Spleen (tissue), 11 donors: ENCODE data around the gene LAMC1. TPM values are rescaled to one million over a fixed set of nuclear protein-coding genes. Genes with fewer than 3 reads are reported as not detected.

Experiments
- DNase-seq: peaks from one replicate; pipeline ENCODE4 v3.0.0-alpha.2; 2020
- H3K27ac ChIP-seq, 8 donors: fragments of 200-600 bp; sonication (generic) in 7 of 8; 1 replicate in 4 of 8; 2 replicates in 4 of 8; pipeline versions ENCODE4 v1.5.0 to v1.8.0; 2016 to 2021; ENCODE audit warnings: inconsistent platforms in 4 of 8, mild to moderate bottlenecking in 4 of 8, moderate library complexity in 1 of 8
- H3K27me3 ChIP-seq, 7 donors: fragments of 200-600 bp; sonication (generic) in 6 of 7; replicated peaks in 1 of 7; 1 replicate in 4 of 7; 2 replicates in 3 of 7; pipeline versions ENCODE4 v1.5.0 to v1.8.0; 2016 to 2021; ENCODE audit warnings: inconsistent platforms in 3 of 7, mild to moderate bottlenecking in 1 of 7
- H3K36me3 ChIP-seq, 6 donors: fragments of 200-600 bp; sonication (generic) in 5 of 6; 1 replicate in 4 of 6; 2 replicates in 2 of 6; pipeline versions ENCODE4 v1.5.0 to v1.8.0; 2016 to 2021; ENCODE audit warnings: inconsistent platforms in 2 of 6
- H3K4me1 ChIP-seq, 6 donors: fragments of 200-600 bp; sonication (generic) in 5 of 6; 1 replicate in 3 of 6; 2 replicates in 3 of 6; pipeline versions ENCODE4 v1.5.0 to v1.8.0; 2016 to 2021; ENCODE audit warnings: inconsistent platforms in 3 of 6
- H3K4me3 ChIP-seq, 8 donors: fragments of 200-600 bp; sonication (generic) in 7 of 8; 1 replicate in 4 of 8; 2 replicates in 4 of 8; pipeline versions ENCODE4 v1.5.0 to v1.8.0; 2016 to 2021; ENCODE audit warnings: inconsistent platforms in 4 of 8, mild to moderate bottlenecking in 4 of 8, moderate library complexity in 2 of 8
- H3K9me3 ChIP-seq, 8 donors: fragments of 200-600 bp; sonication (generic) in 7 of 8; 1 replicate in 4 of 8; 2 replicates in 4 of 8; pipeline versions ENCODE4 v1.5.0 to v1.8.0; 2016 to 2021; ENCODE audit warnings: inconsistent platforms in 4 of 8
- POLR2A ChIP-seq, 3 donors: fragments of 450-650 bp; IDR thresholded peaks; one replicate each; pipeline ENCODE4 v1.5.1; 2017; ENCODE audit warnings: antibody characterized with exemption in 3 of 3, mild to moderate bottlenecking in 1 of 3
- POLR2AphosphoS5 ChIP-seq, 3 donors: sonication (generic); formaldehyde crosslinking; IDR thresholded peaks; one replicate each; pipeline ENCODE4 v1.5.1; 2017; ENCODE audit warnings: antibody characterized with exemption in 3 of 3
- WGBS, 5 donors: extraction: QIAGEN DNeasy Blood & Tissue Kit in 3 of 5; methylation state at CpG; one replicate each; pipeline versions ENCODE4 v1.1.5 to v1.1.7; 2013 to 2018; 5-methylcytosine and 5-hydroxymethylcytosine counted together
- intact Hi-C: fragments of 100-400 bp; cut with DNase I; formaldehyde crosslinking; loops from one replicate; pipeline ENCODE4 v1.15.0; 2023; ENCODE audit warnings: low total_unique reads
- polyA plus RNA-seq, 3 donors: library from polyadenylated mRNA; stranded (reverse); fragments of 200-250 nt; gene quantifications; one replicate each; pipeline ENCODE4 v1.2.1, GENCODE V29; 2013
- total RNA-seq, 7 donors: library from RNA; depleted of rRNA in 3 of 7; stranded (reverse); fragments of >200 nt in 3 of 7; fragmentation: NEBNext Ultra II Directional in 4 of 7; extraction: Animal tissue kit (Norgen Biotek cat#: 25700) in 4 of 7; gene quantifications; one replicate each; pipeline versions ENCODE4 v1.1.0 to v1.2.1, GENCODE V29; 2016 to 2021
- TF ChIP-seq, protein P1 (sequence below), 11 experiments: fragments of 200-600 bp in 7 of 11; fragments of 450-650 bp in 4 of 11; sonication (generic) in 4 of 11; IDR thresholded peaks in 8 of 11; conservative IDR thresholded peaks in 3 of 11; 1 replicate in 7 of 11; 2 replicates in 4 of 11; pipeline versions ENCODE4 v1.4.0 to v1.8.0; 2016 to 2021; ENCODE audit warnings: antibody characterized with exemption in 11 of 11, inconsistent platforms in 4 of 11, mild to moderate bottlenecking in 1 of 11
- donor health status: healthy with polysubstance abuse.
- donor health status: DM: no; HTN: no; CAD: no; lungs with moderate emphysema.
- donor health status: DM: no; HTN: no; CAD: no.
- donor health status: Bipolar disorder and iron deficiency.
- donor health status: healthy.
- donor health status: DM: no; HTN: no; CAD: no.
- donor health status: DM: yes; HTN: yes; CAD: no.

Gene LAMC1
- total and polyA plus RNA-seq, 10 donors = 2.7 to 38.5 (median 30.5) TPM

DNA sequence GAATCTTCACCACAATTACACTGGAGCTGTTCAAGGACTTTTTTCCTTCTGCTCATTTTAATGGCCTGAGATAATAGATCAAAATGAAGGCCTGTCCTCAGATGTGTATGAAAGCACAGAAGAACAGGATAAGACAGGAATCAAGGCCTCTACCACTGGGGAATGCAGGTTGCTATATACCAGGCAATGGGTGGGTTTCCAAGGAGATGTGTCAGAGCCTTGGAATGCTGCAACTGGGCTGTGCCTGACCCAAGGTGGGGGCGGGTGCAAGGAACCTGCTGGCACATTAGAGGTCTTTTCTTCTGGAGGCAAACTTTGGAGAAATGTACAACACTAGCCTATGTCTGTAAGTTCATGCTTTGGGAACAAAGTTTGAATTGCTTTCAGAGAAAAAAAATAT is 141.1 kb downstream of the LAMC1 start:
- Histone ChIP-seq H3K9me3 (no peaks in the 10 kb centered on the region), H3K4me1 (no peaks in the 10 kb centered on the region), H3K36me3 (no peaks in the 10 kb centered on the region), H3K27me3 (peaks cover 0 to 33% (median 0%) of the 10 kb centered on the region in 7 donors), H3K4me3 (no peak overlapping the region), H3K27ac (no peak overlapping the region)
- no peak for DNase-seq
- 87 to 95% (median 89%) methylated on average over 1 of the region's 1 CpG for WGBS, 5 donors
- no peak for TF ChIP-seq POLR2AphosphoS5 (IDR thresholded peaks at IDR 0.05)
- no peak for TF ChIP-seq POLR2A (IDR thresholded peaks at IDR 0.05)
- TF ChIP-seq, protein P1, sequence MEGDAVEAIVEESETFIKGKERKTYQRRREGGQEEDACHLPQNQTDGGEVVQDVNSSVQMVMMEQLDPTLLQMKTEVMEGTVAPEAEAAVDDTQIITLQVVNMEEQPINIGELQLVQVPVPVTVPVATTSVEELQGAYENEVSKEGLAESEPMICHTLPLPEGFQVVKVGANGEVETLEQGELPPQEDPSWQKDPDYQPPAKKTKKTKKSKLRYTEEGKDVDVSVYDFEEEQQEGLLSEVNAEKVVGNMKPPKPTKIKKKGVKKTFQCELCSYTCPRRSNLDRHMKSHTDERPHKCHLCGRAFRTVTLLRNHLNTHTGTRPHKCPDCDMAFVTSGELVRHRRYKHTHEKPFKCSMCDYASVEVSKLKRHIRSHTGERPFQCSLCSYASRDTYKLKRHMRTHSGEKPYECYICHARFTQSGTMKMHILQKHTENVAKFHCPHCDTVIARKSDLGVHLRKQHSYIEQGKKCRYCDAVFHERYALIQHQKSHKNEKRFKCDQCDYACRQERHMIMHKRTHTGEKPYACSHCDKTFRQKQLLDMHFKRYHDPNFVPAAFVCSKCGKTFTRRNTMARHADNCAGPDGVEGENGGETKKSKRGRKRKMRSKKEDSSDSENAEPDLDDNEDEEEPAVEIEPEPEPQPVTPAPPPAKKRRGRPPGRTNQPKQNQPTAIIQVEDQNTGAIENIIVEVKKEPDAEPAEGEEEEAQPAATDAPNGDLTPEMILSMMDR (IDR thresholded peaks at IDR 0.05 in 8 of 11, conservative IDR thresholded peaks at IDR 0.05 in 3 of 11) = no peak
- intact Hi-C loops = no loop called here

GRCh38 chr1:183164963-183165362 is 141.7 kb downstream of the LAMC1 start:
- H3K4me1 ChIP-seq = no peaks in the 10 kb centered on the region
- H3K36me3 ChIP-seq = no peaks in the 10 kb centered on the region
- H3K27me3 ChIP-seq = peaks cover 0 to 32% (median 0%) of the 10 kb centered on the region in 7 donors
- no peak overlapping the region for H3K4me3 ChIP-seq
- no peak for TF ChIP-seq POLR2AphosphoS5 (IDR thresholded peaks at IDR 0.05)
- TF ChIP-seq, protein P1 (IDR thresholded peaks at IDR 0.05 in 8 of 11, conservative IDR thresholded peaks at IDR 0.05 in 3 of 11) = no peak
- TF ChIP-seq POLR2A (IDR thresholded peaks at IDR 0.05) = no peak
- no peak for DNase-seq
- 93 to 97% (median 95%) methylated on average over 4 of the region's 4 CpGs for WGBS, 5 donors
- intact Hi-C loops = no loop called here
- H3K27ac ChIP-seq = no peak overlapping the region
- no peaks in the 10 kb centered on the region for H3K9me3 ChIP-seq

DNA sequence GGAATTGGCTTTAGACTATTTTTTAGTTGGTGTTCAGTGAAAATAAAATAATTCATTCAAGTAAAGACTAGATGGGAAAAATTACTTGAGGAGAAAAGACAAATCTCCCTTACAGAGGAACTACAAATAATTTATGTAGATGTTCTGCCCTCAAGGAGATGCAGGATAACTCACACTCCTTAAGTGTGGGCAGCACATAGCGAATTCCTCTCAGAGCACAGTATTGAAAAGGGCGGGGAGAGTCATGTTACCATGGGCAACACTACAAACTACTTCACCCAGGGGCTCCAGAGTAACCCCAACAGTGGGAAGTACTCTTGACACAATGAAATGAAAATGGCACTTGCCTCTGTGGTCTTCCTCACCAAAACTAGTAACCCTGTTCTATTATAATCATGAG is 142.2 kb downstream of the LAMC1 start:
- no peak overlapping the region for H3K4me3 ChIP-seq
- WGBS, 5 donors = 80 to 95% (median 91%) methylated on average over 2 of the region's 2 CpGs
- no peaks in the 10 kb centered on the region for H3K4me1 ChIP-seq
- H3K36me3 ChIP-seq = no peaks in the 10 kb centered on the region
- TF ChIP-seq POLR2AphosphoS5 (IDR thresholded peaks at IDR 0.05) (no peak), POLR2A (IDR thresholded peaks at IDR 0.05) (no peak)
- TF ChIP-seq, protein P1 (IDR thresholded peaks at IDR 0.05 in 8 of 11, conservative IDR thresholded peaks at IDR 0.05 in 3 of 11) = no peak
- no peak for DNase-seq
- H3K9me3 ChIP-seq = no peaks in the 10 kb centered on the region
- no peak overlapping the region for H3K27ac ChIP-seq
- intact Hi-C loops = no loop called here
- peaks cover 0 to 32% (median 0%) of the 10 kb centered on the region in 7 donors for H3K27me3 ChIP-seq

DNA sequence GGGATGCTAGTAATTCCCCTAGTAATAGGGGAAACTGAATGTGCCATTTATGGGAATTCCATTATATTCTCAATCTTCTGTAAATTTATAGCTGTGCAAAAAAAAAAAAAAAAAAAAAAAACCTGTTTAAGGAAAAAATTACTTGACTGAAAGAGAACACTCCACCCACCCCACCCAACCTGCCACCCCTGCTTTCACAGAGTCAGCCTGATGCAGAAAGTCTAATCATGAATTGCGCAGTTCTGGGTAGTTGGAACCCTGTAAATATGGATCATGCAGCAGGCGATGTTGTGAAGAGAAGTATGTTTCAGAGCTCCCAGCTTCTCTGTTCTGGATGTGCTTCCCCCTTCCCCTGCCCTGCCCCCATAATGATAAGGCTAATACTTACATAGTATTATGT is 143.2 kb downstream of the LAMC1 start:
- 86 to 100% (median 95%) methylated on average over 2 of the region's 2 CpGs for WGBS, 5 donors
- intact Hi-C loops = no loop called here
- TF ChIP-seq POLR2A (IDR thresholded peaks at IDR 0.05) = no peak
- no peak for TF ChIP-seq POLR2AphosphoS5 (IDR thresholded peaks at IDR 0.05)
- TF ChIP-seq, protein P1 (IDR thresholded peaks at IDR 0.05 in 8 of 11, conservative IDR thresholded peaks at IDR 0.05 in 3 of 11) = no peak
- no peak overlapping the region for H3K4me3 ChIP-seq
- H3K36me3 ChIP-seq = no peaks in the 10 kb centered on the region
- H3K27me3 ChIP-seq = peaks cover 0 to 27% (median 0%) of the 10 kb centered on the region in 7 donors
- no peaks in the 10 kb centered on the region for H3K9me3 ChIP-seq
- no peak overlapping the region for H3K27ac ChIP-seq
- no peaks in the 10 kb centered on the region for H3K4me1 ChIP-seq
- no peak for DNase-seq
